HG02884 (cell line): Measurements from ENCODE around the gene TSTD1.

ENCODE experiments used
- ATAC-seq: cut with Tn5 transposase; IDR thresholded peaks from one replicate; pipeline ENCODE4 v1.9.1; 2021; ENCODE audit warnings: mild to moderate bottlenecking, moderate library complexity; ENCODE audit not compliant: unreplicated experiment

TSTD1 gene

GRCh38 chr1:161038523-161039153, at the start of gene TSTD1:
Gene TSTD1 (minus strand): TSS chr1:161038964. CDS start chr1:161038889, 75 bp downstream.
- ATAC-seq = peak; percentile 89

- no peak for ATAC-seq
These were observed 47.7 kb upstream of the TSTD1 start for GRCh38 chr1:161086457-161086856.

GRCh38 chr1:161085165-161085564, 46.4 kb upstream of the TSTD1 start:
- no peak for ATAC-seq

GRCh38 chr1:161084597-161084988, 45.8 kb upstream of the TSTD1 start:
- no peak for ATAC-seq

- ATAC-seq = no peak
These were observed 45.2 kb upstream of the TSTD1 start for GRCh38 chr1:161083748-161084596.

GRCh38 chr1:161082996-161083747, 44.4 kb upstream of the TSTD1 start:
- no peak for ATAC-seq

- no peak for ATAC-seq
These were observed 43.7 kb upstream of the TSTD1 start for GRCh38 chr1:161082483-161082882.

- ATAC-seq = no peak
These were observed 42.8 kb upstream of the TSTD1 start for GRCh38 chr1:161081519-161081918.

- no peak for ATAC-seq
These were observed 42.0 kb upstream of the TSTD1 start for GRCh38 chr1:161080441-161081405.

- ATAC-seq = no peak
These were observed 40.8 kb upstream of the TSTD1 start for GRCh38 chr1:161079436-161080110.

- no peak for ATAC-seq
These were observed 38.7 kb upstream of the TSTD1 start for GRCh38 chr1:161077426-161077825.

GRCh38 chr1:161076410-161076809, 37.6 kb upstream of the TSTD1 start:
- no peak for ATAC-seq

- ATAC-seq = no peak
These were observed 36.1 kb upstream of the TSTD1 start for GRCh38 chr1:161074676-161075368.

- no peak for ATAC-seq
These were observed 34.8 kb upstream of the TSTD1 start for GRCh38 chr1:161073474-161074121.

- no peak for ATAC-seq
These were observed 34.1 kb upstream of the TSTD1 start for GRCh38 chr1:161072751-161073449.

GRCh38 chr1:161071886-161072371, 33.2 kb upstream of the TSTD1 start:
- no peak for ATAC-seq

- no peak for ATAC-seq
These were observed 32.0 kb upstream of the TSTD1 start for GRCh38 chr1:161070761-161071160.

- peak; percentile 85 for ATAC-seq
These were observed 31.0 kb upstream of the TSTD1 start, which contains the start of gene ARHGAP30 for GRCh38 chr1:161069731-161070270. Gene ARHGAP30 (minus strand): TSS chr1:161069891. CDS start chr1:161069624, 267 bp downstream.
